ENCODE measurements around the gene OPCML. TPM values are rescaled to one million over a fixed set of nuclear protein-coding genes. Genes with fewer than 3 reads are reported as not detected.

OPCML gene
- polyA plus RNA-seq, 1 donor from 2014 or later: 11.6 TPM

DNA sequence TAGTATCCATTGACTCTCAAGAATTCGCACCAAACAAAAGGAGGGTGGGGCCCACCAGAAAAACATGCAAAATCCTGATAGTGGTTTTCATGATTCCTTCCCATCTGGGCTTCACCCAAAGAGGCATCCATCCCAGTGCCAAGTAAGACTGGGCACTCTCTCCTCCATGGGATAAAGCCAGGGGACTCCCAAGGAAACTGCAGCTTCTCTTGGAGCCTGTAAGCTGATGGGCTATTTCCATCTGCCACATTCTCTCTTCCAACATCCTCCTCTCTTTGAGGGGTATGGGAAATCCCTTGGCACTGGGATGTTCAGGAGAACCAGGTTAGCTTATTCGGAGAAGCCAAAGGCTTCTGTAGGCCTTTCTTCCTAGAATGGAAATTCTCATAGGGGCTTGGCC, 10.8 kb downstream of the OPCML start:
- Histone ChIP-seq H3K9ac (ENCODE audit: low read length) (no peak overlapping the region), H3K4me3 (ENCODE audit: low read length) (no peak overlapping the region), H3F3A (ENCODE audit: insufficient read depth, low read length, poor library complexity, severe bottlenecking) (no peaks in the 10 kb centered on the region), H3K27ac (ENCODE audit: low read length) (no peak overlapping the region), H3K4me2 (ENCODE audit: low read length) (no peak overlapping the region), H3K36me3 (ENCODE audit: insufficient read depth, low read length) (no peaks in the 10 kb centered on the region), H3K9me3 (ENCODE audit: low read length) (no peaks in the 10 kb centered on the region), H2AFZ (ENCODE audit: low read depth, low read length) (no peak overlapping the region), H3K79me2 (replicated peaks; ENCODE audit: insufficient read depth, low read length) (no peaks in the 10 kb centered on the region), H3K9me2 (ENCODE audit: insufficient read depth, low read length) (no peaks in the 10 kb centered on the region), H3K27me3 (ENCODE audit: insufficient read depth, low read depth, low read length) (no peaks in the 10 kb centered on the region), H4K20me1 (ENCODE audit: insufficient read depth) (no peaks in the 10 kb centered on the region)
- no peak for TF ChIP-seq CTCF (IDR thresholded peaks at IDR 0.05; ENCODE audit: poor library complexity, severe bottlenecking)
- TF ChIP-seq EP300 (conservative IDR thresholded peaks at IDR 0.05; ENCODE audit: poor library complexity, severe bottlenecking): no peak
- TF ChIP-seq EZH2 (IDR thresholded peaks at IDR 0.05; ENCODE audit: borderline replicate concordance, insufficient read depth, low read length, poor library complexity, severe bottlenecking): no peak
- TF ChIP-seq REST (IDR thresholded peaks at IDR 0.05; ENCODE audit: borderline replicate concordance): no peak
- no peak for TF ChIP-seq POLR2AphosphoS5 (IDR thresholded peaks at IDR 0.05)
- TF ChIP-seq RAD21 (conservative IDR thresholded peaks at IDR 0.05): no peak
- no peak for TF ChIP-seq TAF1 (IDR thresholded peaks at IDR 0.05; ENCODE audit: low read depth)
- no peak for TF ChIP-seq MXI1 (conservative IDR thresholded peaks at IDR 0.05; ENCODE audit: poor library complexity, severe bottlenecking)

DNA sequence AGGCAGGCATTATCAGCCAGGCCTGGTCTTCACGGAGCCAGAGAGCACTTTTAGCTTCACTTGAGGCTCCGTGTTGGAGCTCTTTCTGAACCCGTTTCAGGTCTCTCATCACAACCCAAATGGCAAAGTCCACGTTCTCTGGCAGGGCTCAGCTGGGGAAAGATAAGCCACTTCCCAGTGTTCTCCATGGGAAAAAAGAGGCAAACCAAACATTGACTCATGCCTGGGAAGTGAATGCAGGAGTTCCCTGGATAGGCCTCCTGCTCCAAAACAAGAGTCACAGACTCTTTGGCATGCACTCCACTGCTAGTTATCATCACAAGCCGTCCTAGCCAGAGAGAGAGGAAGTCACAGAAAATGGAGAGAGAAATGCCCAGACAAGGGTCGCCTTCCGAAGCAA, 11.6 kb downstream of the OPCML start:
- Histone ChIP-seq H3K27ac (ENCODE audit: low read length) (no peak overlapping the region), H2AFZ (ENCODE audit: low read depth, low read length) (no peak overlapping the region), H3K9me3 (ENCODE audit: low read length) (no peaks in the 10 kb centered on the region), H3K79me2 (replicated peaks; ENCODE audit: insufficient read depth, low read length) (no peaks in the 10 kb centered on the region), H3K9ac (ENCODE audit: low read length) (no peak overlapping the region), H3K9me2 (ENCODE audit: insufficient read depth, low read length) (no peaks in the 10 kb centered on the region), H3K4me3 (ENCODE audit: low read length) (no peak overlapping the region), H3F3A (ENCODE audit: insufficient read depth, low read length, poor library complexity, severe bottlenecking) (no peaks in the 10 kb centered on the region), H4K20me1 (ENCODE audit: insufficient read depth) (no peaks in the 10 kb centered on the region), H3K36me3 (ENCODE audit: insufficient read depth, low read length) (no peaks in the 10 kb centered on the region), H3K4me2 (ENCODE audit: low read length) (no peak overlapping the region), H3K27me3 (ENCODE audit: insufficient read depth, low read depth, low read length) (no peaks in the 10 kb centered on the region)
- TF ChIP-seq EP300 (conservative IDR thresholded peaks at IDR 0.05; ENCODE audit: poor library complexity, severe bottlenecking) (no peak), EZH2 (IDR thresholded peaks at IDR 0.05; ENCODE audit: borderline replicate concordance, insufficient read depth, low read length, poor library complexity, severe bottlenecking) (no peak), TAF1 (IDR thresholded peaks at IDR 0.05; ENCODE audit: low read depth) (no peak), POLR2AphosphoS5 (IDR thresholded peaks at IDR 0.05) (no peak), MXI1 (conservative IDR thresholded peaks at IDR 0.05; ENCODE audit: poor library complexity, severe bottlenecking) (no peak), RAD21 (conservative IDR thresholded peaks at IDR 0.05) (no peak), CTCF (IDR thresholded peaks at IDR 0.05; ENCODE audit: poor library complexity, severe bottlenecking) (no peak), SMC3 (conservative IDR thresholded peaks at IDR 0.05; ENCODE audit: poor library complexity) (no peak)
